ENCODE results near the gene CCNE1. TPM values are rescaled to one million over a fixed set of nuclear protein-coding genes. Genes with fewer than 3 reads are reported as not detected.

Gene CCNE1
- total and polyA plus RNA-seq, 9 of the 15 experiments (the other 6 are each of a cell fraction or from before 2014, with no cell fraction given): 6.2 to 41.0 (median 31.6) TPM

GRCh38 chr19:29811125-29812079 is at the start of gene CCNE1 (continued):
- TF ChIP-seq CHD7 (IDR thresholded peaks at IDR 0.05; ENCODE audit: low read depth, low read length) (no peak), TAF1 (IDR thresholded peaks at IDR 0.05; ENCODE audit: control insufficient read depth, extremely low read depth, insufficient read depth, low read length, severe bottlenecking) (peak; percentile 47), CEBPZ (IDR thresholded peaks at IDR 0.05; ENCODE audit: borderline replicate concordance, low read depth, low read length) (no peak), TOE1 (IDR thresholded peaks at IDR 0.05; ENCODE audit: borderline replicate concordance) (no peak), TOE1 (CRISPR knock-in tag; IDR thresholded peaks at IDR 0.05; ENCODE audit: borderline replicate concordance, low read depth) (no peak), RFX5 (IDR thresholded peaks at IDR 0.05; ENCODE audit: low read depth, low read length) (no peak), ZBTB2 (IDR thresholded peaks at IDR 0.05) (no peak; the same call in 1 of the 2 replicates), RCOR1 (IDR thresholded peaks at IDR 0.05; ENCODE audit: borderline replicate concordance in 1 of 2, low read depth in 2 of 2, low read length in 2 of 2) (0 out of 4 replicates have a peak, but pooled peaks of 1 of the 2 experiments have one; percentile 27)
